AG10803 (cell line): ENCODE data around the gene ACAT2.
A peak's percentile ranks its signal among the peaks of the same experiment; 100 is the strongest.
"Not testable (repeated sequence)": the region's sequence is repeated elsewhere in the genome, so short reads cannot be mapped to it uniquely, and the experiment has no call there.

ENCODE experiments used
- DNase-seq: peaks from one replicate; pipeline ENCODE4 v3.0.0; 2010; ENCODE audit warnings: low read depth
- H3K4me3 ChIP-seq: 2 replicates; pipeline ENCODE4 v1.5.1; 2011; ENCODE audit warnings: mild to moderate bottlenecking, low read length, control low read depth
- TF ChIP-seq, protein P1 (sequence below): conservative IDR thresholded peaks from 2 replicates; pipeline ENCODE4 v1.5.1; 2011; ENCODE audit warnings: mild to moderate bottlenecking, low read length, control low read depth, inconsistent platforms

ACAT2 gene

DNA sequence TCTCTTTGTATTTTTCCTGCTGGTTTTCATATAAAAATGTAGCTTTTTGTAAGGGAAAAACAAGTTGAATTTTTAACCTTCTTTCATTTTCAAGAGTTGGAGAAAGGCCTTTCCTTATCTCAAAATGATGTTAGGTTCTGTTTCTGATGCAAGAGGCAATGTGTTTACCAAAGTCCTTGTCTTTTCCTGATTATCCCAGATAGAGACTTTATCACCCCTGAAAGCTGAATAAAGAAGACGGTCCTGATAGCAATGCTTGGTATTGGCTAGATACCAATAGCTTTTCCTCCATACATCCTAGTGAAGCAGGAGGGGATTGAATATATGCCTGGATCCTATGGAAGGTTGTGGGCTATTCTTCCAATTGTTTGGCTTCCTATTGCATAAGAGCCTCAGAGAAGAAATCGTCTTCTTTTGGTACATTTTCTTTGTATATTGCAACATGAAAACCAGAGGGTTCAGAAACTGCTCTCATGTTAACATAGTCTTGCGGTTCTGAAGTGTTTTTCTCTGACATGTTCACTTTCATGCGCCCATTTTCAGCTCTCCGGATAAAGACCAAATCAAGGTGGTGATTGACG, 43.7 kb downstream of the ACAT2 start:
- TF ChIP-seq, protein P1, sequence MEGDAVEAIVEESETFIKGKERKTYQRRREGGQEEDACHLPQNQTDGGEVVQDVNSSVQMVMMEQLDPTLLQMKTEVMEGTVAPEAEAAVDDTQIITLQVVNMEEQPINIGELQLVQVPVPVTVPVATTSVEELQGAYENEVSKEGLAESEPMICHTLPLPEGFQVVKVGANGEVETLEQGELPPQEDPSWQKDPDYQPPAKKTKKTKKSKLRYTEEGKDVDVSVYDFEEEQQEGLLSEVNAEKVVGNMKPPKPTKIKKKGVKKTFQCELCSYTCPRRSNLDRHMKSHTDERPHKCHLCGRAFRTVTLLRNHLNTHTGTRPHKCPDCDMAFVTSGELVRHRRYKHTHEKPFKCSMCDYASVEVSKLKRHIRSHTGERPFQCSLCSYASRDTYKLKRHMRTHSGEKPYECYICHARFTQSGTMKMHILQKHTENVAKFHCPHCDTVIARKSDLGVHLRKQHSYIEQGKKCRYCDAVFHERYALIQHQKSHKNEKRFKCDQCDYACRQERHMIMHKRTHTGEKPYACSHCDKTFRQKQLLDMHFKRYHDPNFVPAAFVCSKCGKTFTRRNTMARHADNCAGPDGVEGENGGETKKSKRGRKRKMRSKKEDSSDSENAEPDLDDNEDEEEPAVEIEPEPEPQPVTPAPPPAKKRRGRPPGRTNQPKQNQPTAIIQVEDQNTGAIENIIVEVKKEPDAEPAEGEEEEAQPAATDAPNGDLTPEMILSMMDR, result no peak
- no peak overlapping the region for H3K4me3 ChIP-seq
- no peak for DNase-seq

DNA sequence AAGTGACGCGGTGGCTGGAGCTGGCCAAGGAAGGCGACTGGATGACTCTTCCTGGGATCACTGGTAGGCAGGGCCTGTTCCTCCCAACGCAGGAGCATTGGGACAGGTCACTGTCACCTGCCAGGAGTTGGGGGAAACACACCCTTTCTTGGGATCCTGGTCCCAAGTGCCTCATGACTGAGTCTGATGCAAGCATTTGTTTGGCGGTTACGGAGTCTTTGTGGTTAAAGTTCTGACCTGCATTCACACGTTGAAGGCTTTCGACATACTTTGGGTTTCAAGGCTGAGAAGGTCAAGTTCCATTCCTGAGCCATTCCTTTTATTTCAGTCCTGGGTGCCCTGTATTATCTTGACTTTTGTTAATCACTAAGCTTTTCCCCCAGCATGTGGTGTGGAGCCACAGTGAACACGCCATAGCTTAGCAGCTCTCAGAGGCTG, 44.2 kb downstream of the ACAT2 start:
- TF ChIP-seq, protein P1, result no peak
- no peak overlapping the region for H3K4me3 ChIP-seq
- DNase-seq, result peak; percentile 9

- H3K4me3 ChIP-seq, result no peak overlapping the region
- TF ChIP-seq, protein P1, result no peak
- no peak for DNase-seq
Observed at GRCh38 chr6:159807150-159807858, 45.5 kb downstream of the ACAT2 start.

GRCh38 chr6:159808647-159809046, 46.8 kb downstream of the ACAT2 start:
- no peak for DNase-seq
- TF ChIP-seq, protein P1, result no peak
- H3K4me3 ChIP-seq, result no peak overlapping the region

DNA sequence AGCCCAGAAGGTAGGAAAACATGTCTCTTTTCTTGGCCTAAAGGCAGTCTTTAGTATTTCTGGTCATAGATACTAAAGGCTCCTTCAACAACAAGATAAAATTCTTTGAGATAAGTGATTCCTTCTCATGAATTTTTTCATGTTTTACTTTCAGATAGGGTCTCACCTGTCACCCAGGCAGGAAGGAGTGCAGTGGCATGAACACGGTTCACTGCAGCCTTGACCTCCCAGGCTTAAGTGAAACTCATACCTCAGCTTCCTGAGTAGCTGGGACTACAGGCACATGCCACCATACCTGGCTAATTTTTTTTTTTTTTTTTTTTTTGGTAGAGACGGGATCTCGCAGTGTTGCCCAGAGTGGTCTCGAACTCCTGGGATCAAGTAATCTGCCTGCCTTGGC, 47.3 kb downstream of the ACAT2 start:
- TF ChIP-seq, protein P1, result no peak
- H3K4me3 ChIP-seq, result no peak overlapping the region
- no peak for DNase-seq

DNA sequence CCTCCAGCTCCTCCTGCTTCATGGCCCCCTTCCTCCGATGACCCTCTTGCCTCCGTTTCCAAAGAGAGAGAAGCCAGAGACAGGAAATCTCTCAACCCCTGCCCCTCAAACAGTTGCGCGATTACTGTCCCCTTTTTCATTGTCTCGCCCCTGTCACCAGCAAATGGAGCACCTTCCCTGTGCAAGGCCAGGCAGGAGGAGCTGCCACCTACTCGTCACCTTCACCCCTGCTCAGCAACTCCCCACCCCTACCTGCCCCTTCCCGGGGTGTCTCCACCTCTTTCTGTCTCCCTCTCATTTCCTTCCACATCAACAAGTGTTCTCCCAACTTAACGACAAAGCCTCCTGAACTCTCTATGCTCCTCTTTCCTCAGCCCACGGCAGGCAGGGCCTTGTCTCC, 51.9 kb downstream of the ACAT2 start:
- no peak for DNase-seq
- TF ChIP-seq, protein P1, result no peak
- no peak overlapping the region for H3K4me3 ChIP-seq

- TF ChIP-seq, protein P1, result no peak
- H3K4me3 ChIP-seq, result no peak overlapping the region
- no peak for DNase-seq
Observed at GRCh38 chr6:159815410-159815809, 53.6 kb downstream of the ACAT2 start.

DNA sequence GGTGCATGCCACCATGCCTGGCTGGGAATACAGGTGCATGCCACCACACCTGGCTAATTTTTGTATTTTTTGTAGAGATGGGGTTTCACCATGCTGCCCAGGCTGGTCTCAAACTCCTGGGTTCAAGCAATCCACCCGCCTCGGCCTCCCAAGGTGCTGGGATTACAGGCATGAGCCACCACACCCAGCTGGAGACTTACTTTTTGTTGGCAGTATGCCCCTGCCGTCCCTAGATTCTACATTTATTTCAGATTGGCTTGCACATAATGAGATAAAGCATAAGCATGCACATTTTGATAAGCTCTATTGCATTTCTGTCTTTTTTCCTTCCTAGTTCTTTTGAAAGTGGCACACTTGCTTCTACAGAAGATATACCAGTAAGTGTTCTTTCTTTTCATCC, 54.9 kb downstream of the ACAT2 start:
- not testable (repeated sequence) for H3K4me3 ChIP-seq, DNase-seq
